K562 (cell line): ENCODE results near the gene C10orf105. TPM values are rescaled to one million over a fixed set of nuclear protein-coding genes. Genes with fewer than 3 reads are reported as not detected.

Source experiments
- ATAC-seq: fragments of 200-7000 bp; cut with Tn5 transposase; 3 replicates; pipeline ENCODE4 v1.9.1; 2020; ENCODE audit warnings: moderate library complexity
- BruUV-seq: library from RNA; stranded (reverse); fragments of 400-500 nt; replicated peaks from 2 replicates; lab custom pipeline; 2021; lab: Mats Ljungman, UMichigan
- CTCF ChIA-PET: fragments of 300-600 bp; formaldehyde crosslinking; extraction: SDS; loops from one replicate; lab custom pipeline; 2021; ENCODE audit warnings: low intra/inter-chr PET ratio; lab: Yijun Ruan, JAX
- POLR2A ChIA-PET: fragments of 300-600, 350-650 bp; sonication (Branson Sonifier 250); formaldehyde crosslinking; extraction: SDS; loops from one replicate; lab custom pipeline; 2021; ENCODE audit warnings: antibody characterized with exemption, inconsistent platforms; lab: Yijun Ruan, JAX
- DNase-seq, 4 experiments: peaks; one replicate each; pipeline versions ENCODE4 v3.0.0 to v3.0.0-alpha.2; 2011 to 2018; ENCODE audit warnings: low spot score in 3 of 4, mixed read lengths in 3 of 4; ENCODE audit errors: extremely low read depth in 1 of 4
- FAIRE-seq: peaks from 2 replicates; lab custom pipeline; 2011; peaks lifted over from hg19 to GRCh38; lab: Jason Lieb, UNC
- H2AFZ ChIP-seq: 2 replicates; pipeline ENCODE4 v1.6.0; 2011; ENCODE audit warnings: low read depth, low read length, control low read depth, inconsistent platforms
- H3K27ac ChIP-seq: fragments of 200-600 bp; 3 replicates; pipeline ENCODE4 v1.8.0; 2011; ENCODE audit warnings: low read depth, mild to moderate bottlenecking, control low read depth, inconsistent platforms, low read length, moderate library complexity, mixed read lengths; ENCODE audit errors: extremely low read depth
- H3K27me3 ChIP-seq, 2 experiments: fragments of 300-600 bp in 1 of 2; 2 replicates in 1 of 2; 3 replicates in 1 of 2; pipeline versions ENCODE4 v1.6.0 to v1.8.0; 2011; ENCODE audit warnings: inconsistent platforms in 2 of 2, low read length in 2 of 2, mild to moderate bottlenecking in 1 of 2, mixed read lengths in 1 of 2, moderate library complexity in 1 of 2; ENCODE audit not compliant: control insufficient read depth in 2 of 2, insufficient read depth in 2 of 2
- H3K36me3 ChIP-seq: fragments of 300-600 bp; 3 replicates; pipeline ENCODE4 v1.8.0; 2011; ENCODE audit warnings: mild to moderate bottlenecking, low read length, inconsistent platforms; ENCODE audit not compliant: control insufficient read depth, insufficient read depth
- H3K4me1 ChIP-seq, 2 experiments: fragments of 200-600 bp in 1 of 2; replicated peaks in 1 of 2; 2 replicates in 1 of 2; 3 replicates in 1 of 2; pipeline versions ENCODE4 v1.5.1 to v1.8.0; 2011; ENCODE audit warnings: inconsistent platforms in 2 of 2, low read length in 2 of 2, mild to moderate bottlenecking in 1 of 2, mixed read lengths in 1 of 2, moderate library complexity in 1 of 2; ENCODE audit not compliant: control insufficient read depth in 2 of 2, insufficient read depth in 2 of 2
- H3K4me2 ChIP-seq: 2 replicates; pipeline ENCODE4 v1.6.1; 2011; ENCODE audit warnings: low read length, control low read depth, inconsistent platforms, mixed read lengths; ENCODE audit not compliant: insufficient read depth
- H3K4me3 ChIP-seq: fragments of 200-600 bp; sonication (generic), shearing (Covaris generic); 2 replicates; pipeline ENCODE4 v1.5.1; 2016; ENCODE audit warnings: control low read depth, inconsistent platforms
- H3K79me2 ChIP-seq: fragments of 200-600 bp; 3 replicates; pipeline ENCODE4 v1.8.0; 2011; ENCODE audit warnings: low read length, inconsistent platforms; ENCODE audit not compliant: control insufficient read depth, insufficient read depth
- H3K9ac ChIP-seq, 2 experiments: 2 replicates each; pipeline versions ENCODE4 v1.6.0 to v1.6.1; 2011; ENCODE audit warnings: low read depth in 2 of 2, low read length in 2 of 2, control low read depth in 1 of 2, inconsistent platforms in 1 of 2, mild to moderate bottlenecking in 1 of 2, mixed read lengths in 1 of 2; ENCODE audit not compliant: insufficient read depth in 1 of 2
- H3K9me1 ChIP-seq: one replicate; pipeline ENCODE4 v1.6.0; 2011; ENCODE audit warnings: inconsistent platforms, mild to moderate bottlenecking, low read length, moderate library complexity; ENCODE audit not compliant: control insufficient read depth, insufficient read depth
- H3K9me3 ChIP-seq: replicated peaks from 2 replicates; pipeline ENCODE4 v1.5.1; 2011; ENCODE audit warnings: low read depth, low read length, inconsistent platforms; ENCODE audit not compliant: control insufficient read depth, insufficient read depth
- H4K20me1 ChIP-seq: replicated peaks from 2 replicates; pipeline ENCODE4 v1.6.1; 2011; ENCODE audit warnings: low read length, inconsistent platforms, mixed read lengths; ENCODE audit not compliant: control insufficient read depth, insufficient read depth
- CC2D1A ChIP-seq: fragments of 450-650 bp; IDR thresholded peaks from 2 replicates; pipeline ENCODE4 v1.6.1; 2017; ENCODE audit warnings: mild to moderate bottlenecking
- CHD4 ChIP-seq: fragments of 200-600 bp; sonication (generic); IDR thresholded peaks from 3 replicates; pipeline ENCODE4 v1.6.1; 2012; ENCODE audit warnings: low read depth, mild to moderate bottlenecking, mixed read lengths, low read length, inconsistent platforms; ENCODE audit not compliant: insufficient read depth, insufficient replicate concordance, poor library complexity, severe bottlenecking
- ELK3 ChIP-seq: fragments of 450-650 bp; formaldehyde crosslinking; IDR thresholded peaks from 2 replicates; pipeline ENCODE4 v1.4.0; 2020; ENCODE audit warnings: mild to moderate bottlenecking
- FOXA3 ChIP-seq, 2 experiments: fragments of 450-650 bp in 1 of 2; sonication (generic) in 1 of 2; formaldehyde crosslinking; IDR thresholded peaks in 1 of 2; conservative IDR thresholded peaks in 1 of 2; 2 replicates each; pipeline versions ENCODE4 v1.4.0 to v1.8.0; 2020 to 2022; ENCODE audit warnings: mild to moderate bottlenecking in 2 of 2, missing genetic modification reagents in 1 of 2
- HNRNPK ChIP-seq: fragments of 200-400 bp; formaldehyde crosslinking; IDR thresholded peaks from one replicate; pipeline ENCODE4 v1.6.1; 2018; ENCODE audit warnings: mild to moderate bottlenecking, low read depth, low read length; ENCODE audit not compliant: poor library complexity, severe bottlenecking
- KDM2B ChIP-seq: fragments of 250-450 bp; sonication (Bioruptor Pico); IDR thresholded peaks from 2 replicates; pipeline ENCODE4 v1.8.0; 2021; ENCODE audit warnings: mild to moderate bottlenecking, moderate library complexity
- TCF7L2 ChIP-seq: fragments of 150-350 bp; IDR thresholded peaks from 2 replicates; pipeline ENCODE4 v1.6.1; 2016; ENCODE audit warnings: low read depth, mild to moderate bottlenecking, low read length, moderate library complexity
- YBX1 ChIP-seq: fragments of 450-650 bp; IDR thresholded peaks from 2 replicates; pipeline ENCODE4 v1.7.1; 2016; ENCODE audit warnings: mild to moderate bottlenecking
- ZNF395 ChIP-seq: fragments of 200-800 bp; sonication (Bioruptor generic); IDR thresholded peaks from 2 replicates; pipeline ENCODE4 v1.6.1; 2017; ENCODE audit warnings: missing genetic modification characterization, missing compliant biosample characterization
- ZNF398 ChIP-seq: fragments of 250-450 bp; sonication (Bioruptor Pico); IDR thresholded peaks from 2 replicates; pipeline ENCODE4 v1.8.0; 2021; ENCODE audit warnings: moderate library complexity, mild to moderate bottlenecking, inconsistent platforms
- ZNF41 ChIP-seq: fragments of 250-450 bp; sonication (Bioruptor Pico); conservative IDR thresholded peaks from 2 replicates; pipeline ENCODE4 v1.4.0; 2020; ENCODE audit warnings: mild to moderate bottlenecking
- WGBS: fragments of 100-300 bp; shearing (Covaris generic); methylation state at CpG from one replicate; pipeline ENCODE4 v1.1.6; 2016; ENCODE audit warnings: low coverage, mixed read lengths; ENCODE audit not compliant: insufficient coverage; ENCODE audit errors: missing lambda C conversion rate; 5-methylcytosine and 5-hydroxymethylcytosine counted together
- in situ Hi-C: fragments of 300-500 bp; cut with MboI; formaldehyde crosslinking; loops from 4 replicates; pipeline ENCODE4 v1.15.0; 2018; ENCODE audit warnings: inconsistent platforms, mixed read lengths
- intact Hi-C: fragments of 100-400 bp; cut with micrococcal nuclease; formaldehyde crosslinking; loops from 2 replicates; pipeline ENCODE4 v1.14.2; 2022
- polyA plus RNA-seq, 8 experiments: library from polyadenylated mRNA; depleted of rRNA in 4 of 8; stranded (reverse) in 5 of 8; unstranded in 3 of 8; fragments of >200 nt; fragmentation: Nextera tagmentation in 2 of 8; fragmentation: Illumina TruSeq in 1 of 8; extraction: Ambion mirVana in 2 of 8; extraction: Trizol in 1 of 8; gene quantifications; 2 replicates each; pipeline versions ENCODE4 v1.2.1 to v1.2.3, GENCODE V29; 2011 to 2014; ENCODE audit warnings: inconsistent platforms in 1 of 8, missing spikeins in 1 of 8
- total RNA-seq, 7 experiments: library from RNA; depleted of rRNA in 6 of 7; stranded (reverse); fragments of >200 nt in 6 of 7; fragmentation: Illumina TruSeq in 2 of 7; extraction: Trizol in 2 of 7; gene quantifications; 2 replicates each; pipeline versions ENCODE4 v1.2.1 to v1.2.3, GENCODE V29; 2011 to 2021; ENCODE audit warnings: low replicate concordance in 1 of 7

Gene C10orf105
- total and polyA plus RNA-seq, 9 of the 15 experiments (the other 6 are each of a cell fraction or from before 2014, with no cell fraction given): 0.03 to 0.25 (median 0.04) TPM; not detected in 3

- BruUV-seq: no TSS peak
- Histone ChIP-seq H3K36me3 (no peaks in the 10 kb centered on the region), H2AFZ (peak overlapping the region; percentile 25; the same call in 1 of the 2 replicates), H3K4me1 (peaks cover 0 to 31% of the 10 kb centered on the region in 2 experiments; a peak in 3 of 5 replicates), H3K9me3 (no peaks in the 10 kb centered on the region), H3K9ac (peak overlapping the region in 1 of 2 experiments; percentile 38; a peak in 1 of 4 replicates), H4K20me1 (no peaks in the 10 kb centered on the region), H3K27me3 (no peaks in the 10 kb centered on the region; a peak in 1 of 5 replicates), H3K4me3 (no peak overlapping the region), H3K27ac (no peak overlapping the region), H3K9me1 (no peaks in the 10 kb centered on the region), H3K79me2 (no peaks in the 10 kb centered on the region), H3K4me2 (no peak overlapping the region)
- ChIA-PET POLR2A (interaction anchor here (0.7 to 1.8 kb wide), 2 partner anchors 8 to 10 kb away, joined by 3 to 5 read pairs; no protein-coding TSS in a partner anchor), CTCF (no interaction called here)
- ATAC-seq (no peak), DNase-seq (no peak), FAIRE-seq (no peak)
- intact Hi-C loops: no loop called here
- in situ Hi-C loops: no loop called here
- 48% methylated on average over 2 of the region's 2 CpGs for WGBS
- no peak for TF ChIP-seq TCF7L2
- no peak for TF ChIP-seq YBX1
- TF ChIP-seq KDM2B (CRISPR knock-in tag): no peak
- no peak for TF ChIP-seq ELK3 (CRISPR knock-in tag)
- no peak for TF ChIP-seq CHD4
- no peak for TF ChIP-seq ZNF41 (CRISPR knock-in tag)
- TF ChIP-seq ZNF398 (CRISPR knock-in tag): no peak
- no peak for TF ChIP-seq ZNF395 (CRISPR knock-in tag)
- TF ChIP-seq CC2D1A: no peak
- TF ChIP-seq HNRNPK: no peak
- TF ChIP-seq FOXA3 (CRISPR knock-in tag; conservative IDR thresholded peaks at IDR 0.05 in 1 of 2, IDR thresholded peaks at IDR 0.05 in 1 of 2): no peak
Observed at GRCh38 chr10:71736570-71736952, 17.0 kb upstream of the C10orf105 start.
